ENCODE measurements around the gene CHAF1B.

GRCh38 chr21:36423771-36424433, 38.7 kb downstream of the CHAF1B start:
- TF ChIP-seq CTCF (IDR thresholded peaks at IDR 0.05) = no peak
- TF ChIP-seq POLR2A (IDR thresholded peaks at IDR 0.05) = no peak

All from prostate gland (tissue), 2 donors.